Measurements from ENCODE around the gene MX2. TPM values are rescaled to one million over a fixed set of nuclear protein-coding genes. Genes with fewer than 3 reads are reported as not detected.
"Not testable (repeated sequence)": the region's sequence is repeated elsewhere in the genome, so short reads cannot be mapped to it uniquely, and the experiment has no call there.

The MX2 gene, protein sequence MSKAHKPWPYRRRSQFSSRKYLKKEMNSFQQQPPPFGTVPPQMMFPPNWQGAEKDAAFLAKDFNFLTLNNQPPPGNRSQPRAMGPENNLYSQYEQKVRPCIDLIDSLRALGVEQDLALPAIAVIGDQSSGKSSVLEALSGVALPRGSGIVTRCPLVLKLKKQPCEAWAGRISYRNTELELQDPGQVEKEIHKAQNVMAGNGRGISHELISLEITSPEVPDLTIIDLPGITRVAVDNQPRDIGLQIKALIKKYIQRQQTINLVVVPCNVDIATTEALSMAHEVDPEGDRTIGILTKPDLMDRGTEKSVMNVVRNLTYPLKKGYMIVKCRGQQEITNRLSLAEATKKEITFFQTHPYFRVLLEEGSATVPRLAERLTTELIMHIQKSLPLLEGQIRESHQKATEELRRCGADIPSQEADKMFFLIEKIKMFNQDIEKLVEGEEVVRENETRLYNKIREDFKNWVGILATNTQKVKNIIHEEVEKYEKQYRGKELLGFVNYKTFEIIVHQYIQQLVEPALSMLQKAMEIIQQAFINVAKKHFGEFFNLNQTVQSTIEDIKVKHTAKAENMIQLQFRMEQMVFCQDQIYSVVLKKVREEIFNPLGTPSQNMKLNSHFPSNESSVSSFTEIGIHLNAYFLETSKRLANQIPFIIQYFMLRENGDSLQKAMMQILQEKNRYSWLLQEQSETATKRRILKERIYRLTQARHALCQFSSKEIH
- total RNA-seq, result 0.62 TPM

DNA sequence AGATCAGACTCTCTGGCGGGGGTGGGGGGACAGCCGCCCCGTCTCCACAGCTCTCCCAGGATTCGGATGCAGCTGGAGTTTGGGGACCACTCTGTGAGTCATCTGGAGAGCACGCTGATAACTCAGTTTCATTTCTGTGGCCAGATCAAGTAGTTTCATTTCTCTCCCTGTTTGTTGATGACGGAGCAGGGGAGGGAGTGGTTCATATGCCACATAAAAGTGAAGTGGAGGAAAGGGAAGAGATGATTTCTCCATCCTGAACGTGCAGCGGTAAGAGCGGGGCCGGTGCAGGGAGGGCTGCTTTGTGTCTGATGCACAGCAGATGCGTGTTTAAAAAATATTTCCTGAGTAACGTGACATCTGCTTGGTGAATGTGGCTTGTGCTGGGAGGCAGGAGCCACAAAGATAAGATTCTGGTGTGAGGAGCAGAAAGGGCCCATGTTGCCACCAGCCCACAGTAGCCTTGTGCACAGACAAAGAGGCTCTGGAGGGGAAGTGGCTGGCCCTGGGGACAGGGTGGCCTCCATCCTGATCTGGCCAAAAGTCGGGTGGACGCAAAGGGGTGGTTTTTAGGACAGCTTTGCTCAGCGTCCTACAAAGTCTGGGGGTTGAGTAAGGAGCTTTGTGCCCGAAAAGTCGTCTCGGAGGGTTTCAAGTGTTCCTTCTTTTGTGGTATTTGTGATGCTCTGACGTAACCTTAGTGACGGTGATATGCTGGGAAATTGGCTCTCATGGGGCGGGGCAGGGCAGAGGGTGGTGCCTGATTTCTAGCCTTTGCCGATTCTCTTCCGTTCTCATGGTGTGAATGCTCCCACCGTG, at the start of gene MX2:
Gene MX2, plus strand, starts transcription at position 242 of the 819 bp plus-strand sequence. CDS start 14,880 bp downstream, outside the sequence.
- no peak for DNase-seq

DNA sequence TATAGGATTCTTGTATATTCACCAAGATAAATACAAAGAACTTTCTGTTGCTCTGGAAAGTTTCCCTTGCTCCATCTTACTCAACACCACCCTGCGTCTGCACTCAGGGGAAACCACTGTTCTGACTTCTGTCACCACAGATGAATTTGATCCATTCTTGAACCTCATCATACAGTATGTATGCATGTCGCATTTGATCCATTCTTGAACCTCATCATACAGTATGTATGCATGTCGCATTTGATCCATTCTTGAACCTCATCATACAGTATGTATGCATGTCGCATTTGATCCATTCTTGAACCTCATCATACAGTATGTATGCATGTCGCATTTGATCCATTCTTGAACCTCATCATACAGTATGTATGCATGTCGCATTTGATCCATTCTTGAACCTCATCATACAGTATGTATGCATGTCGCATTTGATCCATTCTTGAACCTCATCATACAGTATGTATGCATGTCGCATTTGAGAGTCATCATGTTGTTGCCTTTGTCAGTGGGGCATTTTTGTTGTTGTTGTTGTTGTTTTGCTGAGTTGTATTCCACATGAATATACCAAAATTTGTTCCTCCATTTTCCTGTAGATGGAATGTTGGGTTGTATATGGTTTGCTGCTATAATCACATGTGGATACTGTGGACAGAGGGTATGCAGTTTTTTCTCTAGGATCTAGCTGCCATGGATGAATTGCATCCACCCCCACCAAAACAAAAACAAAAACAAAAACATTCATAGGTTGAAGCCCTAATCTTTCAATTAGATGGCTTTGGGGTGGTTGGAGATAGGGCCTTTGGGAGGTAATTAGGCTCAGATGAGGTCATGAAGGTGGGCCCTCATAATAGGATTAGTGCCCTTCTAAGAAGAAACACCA, 48.3 kb upstream of the MX2 start:
- not testable (repeated sequence) for DNase-seq

DNA sequence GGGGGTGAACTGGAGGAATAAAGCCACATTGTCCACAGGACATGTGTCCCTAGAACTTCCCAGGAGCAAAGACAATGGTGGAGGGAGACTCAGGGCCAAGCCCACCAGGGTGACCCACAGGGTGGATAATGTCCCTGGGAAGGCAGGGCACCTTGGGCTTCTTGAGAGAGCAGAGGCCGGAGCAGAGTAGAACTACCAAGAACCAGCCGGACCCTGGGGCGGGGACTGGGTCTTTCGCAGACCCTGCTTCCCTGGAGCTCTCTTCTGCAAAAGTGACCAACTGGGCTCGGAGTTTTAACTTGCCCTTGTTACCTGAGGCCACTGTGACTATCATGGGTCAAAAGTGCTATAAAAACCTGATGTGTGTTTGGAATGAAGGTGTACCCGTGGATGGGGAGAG, 46.1 kb upstream of the MX2 start:
- DNase-seq, result no peak

DNA sequence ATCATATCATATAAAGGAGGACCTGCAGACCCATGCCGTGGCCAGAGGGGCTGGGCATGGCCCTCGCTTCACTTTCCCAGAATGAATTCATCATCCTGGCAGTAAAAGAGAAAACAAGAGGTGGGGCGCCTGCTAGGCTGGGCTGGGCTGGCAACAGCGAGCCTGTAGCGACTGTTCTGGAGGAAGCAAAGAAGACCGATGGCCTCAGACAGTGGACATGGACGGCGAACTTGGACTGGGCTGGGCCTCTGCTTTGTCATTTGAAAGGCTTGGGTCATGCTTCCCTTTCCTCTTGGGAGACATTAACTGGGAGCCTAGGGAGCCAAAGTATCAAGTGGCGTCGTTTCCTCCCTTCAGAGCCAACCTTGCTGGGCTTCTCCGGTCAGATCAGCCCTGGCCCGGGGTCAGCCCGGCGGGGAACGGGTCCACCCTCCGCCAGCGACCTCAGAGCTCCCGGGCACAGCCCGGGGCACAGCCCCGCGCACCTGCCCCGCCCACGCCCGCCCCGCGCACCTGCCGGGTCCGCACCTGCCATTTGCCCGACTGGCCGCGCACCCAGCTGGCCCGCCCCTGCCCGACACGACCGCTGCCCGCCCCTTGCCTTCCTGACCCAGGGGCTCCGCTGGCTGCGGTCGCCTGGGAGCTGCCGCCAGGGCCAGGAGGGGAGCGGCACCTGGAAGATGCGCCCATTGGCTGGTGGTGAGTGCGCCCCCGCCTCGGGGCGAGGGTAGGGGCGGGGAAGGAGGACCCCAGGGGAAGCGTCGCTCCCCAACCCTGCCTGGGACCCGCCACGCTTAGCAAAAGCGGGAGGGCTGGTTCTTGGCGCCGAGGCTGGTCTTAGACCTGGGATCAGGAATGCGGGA, 45.4 kb upstream of the MX2 start, which contains the start of gene FAM3B:
Gene FAM3B, plus strand, starts transcription at position 602 of the 863 bp plus-strand sequence. Its CDS starts 79 bp downstream, at position 681.
- DNase-seq, result no peak

DNA sequence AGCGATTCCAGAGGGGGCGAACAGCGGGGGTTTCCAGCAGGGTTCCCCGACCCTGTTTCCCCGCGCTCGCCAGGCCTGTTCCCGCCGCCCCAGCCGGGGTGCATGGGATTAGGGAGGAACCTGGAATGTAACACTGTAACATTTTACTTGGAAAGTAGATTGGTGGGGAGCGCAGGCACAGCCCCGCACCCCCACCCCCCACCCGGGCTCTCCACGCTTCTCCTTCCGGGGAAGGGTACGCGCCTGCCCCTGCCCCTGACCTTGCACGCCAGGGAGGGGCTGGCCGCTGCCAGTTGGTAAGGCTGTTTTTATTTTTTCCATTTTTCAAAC, 44.8 kb upstream of the MX2 start:
- no peak for DNase-seq

DNA sequence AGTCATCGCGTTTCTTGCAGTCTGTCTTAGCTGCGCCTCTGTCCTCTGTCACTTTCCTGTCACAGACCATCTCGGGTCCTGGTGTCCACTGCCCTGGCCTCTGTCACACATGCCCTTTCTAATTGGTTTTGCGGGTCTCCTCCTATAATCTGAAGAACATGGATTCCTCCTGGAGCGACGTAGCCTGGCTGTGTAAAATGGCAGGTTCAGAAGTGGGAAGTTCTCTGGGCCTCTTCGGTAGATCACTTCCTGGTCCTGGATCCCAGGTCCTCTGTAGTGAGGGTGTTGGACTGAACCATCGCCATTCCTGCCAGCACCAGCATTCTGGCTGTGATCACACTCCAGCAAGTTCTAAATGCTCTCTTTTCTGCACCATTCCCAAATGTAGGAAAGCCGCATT, 44.4 kb upstream of the MX2 start:
- no peak for DNase-seq

DNA sequence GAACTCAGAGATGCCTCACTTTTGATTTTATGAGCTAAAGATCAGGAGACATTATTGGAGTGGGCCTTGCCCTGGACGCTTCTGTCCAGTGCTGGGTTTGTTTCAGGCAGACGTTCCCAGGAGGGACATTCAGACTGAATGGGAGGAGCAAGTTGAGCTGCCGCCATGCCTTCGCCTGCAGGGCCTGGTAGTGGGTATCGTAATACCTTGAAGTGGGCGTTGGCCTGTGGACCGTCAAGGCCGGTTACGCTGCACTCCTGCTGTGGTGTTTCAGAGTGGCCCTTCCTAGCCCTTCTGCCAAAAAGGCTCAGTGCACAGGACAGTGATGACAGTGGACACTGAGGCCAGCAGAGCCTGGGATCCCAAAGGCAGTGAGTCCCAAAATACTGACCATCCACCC, 43.6 kb upstream of the MX2 start:
- DNase-seq, result no peak

DNA sequence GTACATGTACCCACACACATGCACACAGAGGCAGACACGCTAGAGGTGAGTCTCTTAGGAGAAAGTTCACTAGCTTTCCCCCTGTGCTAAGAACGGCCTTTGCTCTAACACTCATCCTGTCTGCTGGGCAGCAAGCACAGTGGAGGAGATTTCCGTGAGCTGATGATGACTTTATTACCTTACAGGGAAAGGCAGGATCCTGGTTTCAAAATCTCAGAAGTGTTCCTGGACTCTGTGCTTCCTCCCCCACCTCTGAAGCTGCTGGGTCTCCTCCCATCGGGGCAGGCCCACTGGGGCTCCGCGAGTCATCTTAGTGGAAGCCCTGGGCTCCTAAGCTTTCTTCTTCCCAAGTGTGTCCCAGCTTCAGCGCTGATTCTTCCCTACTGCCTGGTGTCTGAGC, 42.6 kb upstream of the MX2 start:
- no peak for DNase-seq

DNA sequence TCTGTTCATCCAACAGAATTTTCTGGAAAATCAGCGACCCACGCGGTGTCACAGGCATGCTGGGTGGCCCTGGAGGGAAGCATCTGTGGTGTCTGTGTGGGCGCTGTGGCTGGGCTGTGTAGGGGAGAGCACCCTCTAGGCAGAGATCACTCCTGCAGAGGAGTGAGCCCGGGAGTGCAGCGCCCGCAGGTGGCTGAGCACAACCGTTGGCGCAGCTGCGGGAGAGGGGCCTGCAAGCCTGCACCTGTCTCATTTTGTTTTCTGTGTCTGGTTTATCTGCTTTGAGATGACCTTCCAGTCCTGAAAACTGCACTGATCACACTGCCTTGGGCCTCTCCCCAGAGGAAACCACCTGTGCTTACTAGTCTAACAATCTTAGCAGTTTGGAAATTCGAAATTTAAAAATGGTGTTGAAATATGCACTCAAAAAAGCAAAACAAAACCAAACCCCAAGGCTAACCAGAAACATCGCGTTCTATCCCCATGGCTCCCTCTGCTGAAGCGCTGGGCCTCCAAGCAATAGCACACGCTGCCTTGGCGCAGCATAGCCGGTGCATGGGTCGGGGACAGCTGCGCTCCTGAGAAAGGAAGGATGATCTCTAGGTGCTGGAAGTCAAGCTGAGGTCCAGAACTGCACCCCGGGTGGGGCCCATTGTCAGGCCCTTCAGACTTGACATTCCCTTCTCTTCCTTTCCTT, 40.5 kb upstream of the MX2 start:
- no peak for DNase-seq

DNA sequence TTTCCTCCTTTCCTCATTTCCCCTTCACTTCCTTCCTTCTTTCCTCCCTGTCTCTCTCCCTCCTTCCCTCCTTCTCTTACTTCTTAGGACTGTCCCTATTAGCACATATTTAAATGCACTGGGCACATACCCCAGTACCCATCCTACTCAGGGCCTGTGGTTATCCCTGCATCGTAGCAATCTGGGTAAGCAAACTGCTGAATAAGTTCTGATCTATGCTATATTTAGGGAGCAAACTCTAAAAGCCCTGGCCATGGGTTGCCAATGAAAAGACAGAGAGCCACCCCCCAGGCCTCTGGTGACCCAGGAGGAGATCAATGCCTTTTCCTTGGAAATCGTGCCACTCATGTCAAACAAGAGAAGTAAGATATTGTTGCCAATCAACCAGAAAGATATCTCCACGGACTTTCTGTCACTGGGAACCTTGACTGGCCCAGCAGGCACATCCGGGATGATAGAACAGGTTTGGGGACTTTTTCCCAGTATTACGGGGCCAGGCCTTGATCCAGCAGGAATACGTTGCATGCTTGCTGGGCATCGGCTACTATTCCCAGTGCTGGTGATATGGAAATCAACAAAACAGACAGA, 39.8 kb upstream of the MX2 start:
- DNase-seq, result no peak

DNA sequence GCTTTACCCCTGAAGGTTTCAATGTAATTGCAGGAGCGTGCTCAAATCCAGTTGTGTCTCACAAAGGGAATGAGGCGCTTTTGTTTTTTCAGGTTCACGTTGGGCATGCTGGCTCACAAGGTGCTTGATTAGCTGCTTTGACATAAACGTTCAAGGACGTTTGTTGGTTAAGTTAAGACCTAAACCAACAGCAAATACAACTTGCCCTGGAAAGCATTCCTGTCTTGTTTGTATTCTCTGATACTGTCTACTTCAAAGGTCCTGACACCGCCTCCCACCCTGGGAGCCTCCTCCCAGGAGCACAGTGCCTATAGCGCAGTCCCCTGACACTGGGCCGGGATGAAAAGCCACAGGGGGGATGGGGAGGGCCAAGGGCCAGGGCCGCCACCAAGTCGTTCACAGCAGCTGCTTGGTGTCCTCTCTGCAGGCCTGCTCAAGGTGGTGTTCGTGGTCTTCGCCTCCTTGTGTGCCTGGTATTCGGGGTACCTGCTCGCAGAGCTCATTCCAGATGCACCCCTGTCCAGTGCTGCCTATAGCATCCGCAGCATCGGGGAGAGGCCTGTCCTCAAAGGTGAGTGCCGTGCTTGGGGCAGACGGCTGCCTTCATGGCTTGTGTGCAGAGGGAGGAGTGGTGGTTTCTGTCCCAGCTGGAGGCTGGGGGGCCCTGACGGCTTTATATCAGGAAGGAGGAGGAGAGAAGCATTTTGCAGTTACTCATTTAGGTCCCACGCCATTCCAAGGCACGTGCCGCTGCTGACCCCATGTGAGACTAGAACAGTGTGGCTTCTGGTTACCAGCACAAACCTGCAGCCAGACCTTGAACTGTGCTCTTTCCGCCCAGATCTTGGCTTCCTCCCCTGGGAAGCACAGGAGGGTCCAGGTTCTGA, 39.1 kb upstream of the MX2 start:
- no peak for DNase-seq

DNA sequence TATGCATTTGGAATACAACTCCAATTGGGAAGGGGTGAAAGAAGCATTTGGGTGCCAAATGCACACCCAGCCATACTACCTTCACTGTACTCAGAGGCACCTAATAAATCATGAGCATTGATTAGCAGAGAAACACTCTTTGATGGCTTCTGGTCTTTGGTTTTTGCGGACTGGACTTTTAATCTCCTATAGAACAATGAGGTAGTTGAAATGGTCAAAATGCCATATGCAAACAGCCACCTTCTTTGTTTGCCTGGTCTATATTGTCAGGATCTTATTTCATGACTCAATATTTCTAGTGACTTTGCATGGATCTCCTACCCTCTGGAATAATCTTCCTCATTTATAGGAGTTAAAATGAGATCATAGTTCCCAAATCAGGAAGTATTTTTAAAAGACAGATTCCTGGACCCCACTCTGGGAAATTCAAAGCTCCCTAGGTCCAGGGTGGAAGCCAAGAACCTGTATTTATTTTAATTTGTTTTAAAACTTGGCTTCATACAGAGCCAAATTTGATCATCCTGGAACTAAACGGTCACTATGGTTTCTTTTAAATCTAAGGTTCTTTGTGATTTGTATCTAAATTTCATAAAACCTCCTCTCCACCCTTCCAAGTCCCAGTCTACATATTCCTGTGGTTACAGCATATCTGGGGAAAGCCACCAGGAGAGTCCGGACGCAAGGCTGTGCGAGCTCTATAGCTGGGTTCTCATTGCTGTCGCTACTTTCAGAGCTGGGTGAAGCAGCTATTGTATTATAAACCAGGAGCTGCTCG, 36.5 kb upstream of the MX2 start:
- no peak for DNase-seq

DNA sequence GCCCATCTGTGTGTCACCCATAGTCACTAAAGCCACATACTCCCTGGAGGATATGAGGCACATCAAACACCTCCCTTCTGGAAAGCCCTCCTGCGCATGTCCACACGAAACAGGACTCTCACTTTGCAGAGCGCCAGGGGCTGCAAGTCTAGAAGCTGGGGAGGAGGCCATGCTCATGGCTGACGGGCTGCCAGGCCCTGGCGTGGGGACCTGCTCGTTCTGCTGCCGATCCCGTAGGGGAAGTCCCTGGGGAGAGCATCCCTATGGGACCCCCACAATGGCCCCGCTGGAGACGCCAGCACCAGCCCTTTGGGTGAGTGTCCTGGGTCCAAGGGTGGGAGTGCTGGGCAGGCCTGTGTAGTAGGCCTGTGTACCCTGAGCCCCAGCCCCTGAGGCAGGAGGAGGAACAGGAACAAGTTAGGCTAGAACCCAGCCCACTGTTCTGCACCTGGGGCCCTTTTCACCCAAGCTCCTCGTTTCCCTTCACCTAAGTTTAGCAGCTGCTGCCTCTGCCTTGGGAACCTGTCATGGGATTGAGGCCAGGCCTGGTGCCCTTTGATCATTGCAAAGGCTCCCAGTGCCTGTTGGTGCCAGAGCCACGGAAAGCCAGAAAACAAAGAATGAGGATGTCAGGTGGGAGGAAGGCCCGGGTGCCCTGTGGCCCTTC, 35.3 kb upstream of the MX2 start:
- DNase-seq, result no peak

DNA sequence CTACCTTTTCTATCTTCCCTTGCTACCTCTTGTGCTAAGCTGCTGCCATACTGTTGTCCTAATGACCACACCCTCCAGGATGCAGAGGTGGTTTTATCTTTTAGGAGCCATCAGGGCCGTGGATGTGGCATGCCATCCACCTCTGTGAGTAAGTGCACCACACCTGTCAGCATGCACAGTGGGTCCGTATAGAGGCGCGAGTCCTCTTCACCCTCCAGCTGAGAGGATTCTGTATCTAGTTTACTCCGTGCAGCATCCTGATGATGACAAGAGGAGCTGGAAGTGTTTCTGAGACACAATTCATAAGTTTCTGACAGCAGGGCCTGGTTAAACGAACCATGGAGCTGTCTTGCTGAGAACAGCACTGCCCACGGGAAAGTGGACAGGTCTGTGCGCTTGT, 34.1 kb upstream of the MX2 start:
- no peak for DNase-seq

DNA sequence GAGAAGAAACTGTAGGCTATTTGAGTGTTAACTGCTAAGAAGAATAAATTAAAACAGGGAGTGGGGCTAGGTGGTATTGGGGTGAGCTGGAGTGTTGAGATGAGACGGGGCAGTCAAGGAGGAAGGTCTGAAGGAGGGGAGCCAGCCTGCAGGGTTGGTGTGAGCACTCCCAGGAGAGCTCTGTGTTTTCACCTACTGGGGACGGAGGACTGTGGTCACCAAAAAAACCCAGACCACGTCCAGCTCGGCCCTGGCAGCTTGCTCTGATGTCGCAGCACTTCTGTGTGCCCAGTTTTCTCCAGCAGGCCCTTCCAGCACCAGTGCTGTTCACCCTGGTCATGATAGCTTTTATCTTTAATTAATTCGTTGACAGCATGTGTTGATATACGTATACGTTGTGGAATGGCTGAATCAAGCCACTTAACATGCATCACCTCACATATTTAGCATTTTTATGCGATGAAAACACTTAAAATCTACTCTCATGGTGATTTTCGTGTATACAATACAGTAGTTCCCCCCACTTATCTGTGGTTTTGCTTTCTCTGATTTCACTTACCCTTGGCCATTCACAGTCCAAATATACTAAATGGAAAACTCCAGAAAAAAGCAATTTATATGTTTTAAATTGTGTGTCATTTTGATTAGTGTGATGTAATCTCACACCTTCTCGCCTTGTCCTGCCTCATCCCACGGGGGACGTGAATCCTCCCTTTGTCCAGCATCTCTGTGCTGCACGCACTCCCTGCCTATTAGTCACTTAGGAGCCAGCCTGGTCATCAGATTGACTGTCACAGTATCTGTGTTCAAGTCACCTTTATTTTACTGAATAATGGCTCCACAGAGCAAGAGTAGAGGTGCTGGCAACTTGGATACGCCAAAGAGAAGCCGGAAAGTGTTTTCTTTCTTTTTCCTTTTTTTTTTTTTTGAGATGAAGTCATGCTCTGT, 32.9 kb upstream of the MX2 start:
- DNase-seq, result no peak

DNA sequence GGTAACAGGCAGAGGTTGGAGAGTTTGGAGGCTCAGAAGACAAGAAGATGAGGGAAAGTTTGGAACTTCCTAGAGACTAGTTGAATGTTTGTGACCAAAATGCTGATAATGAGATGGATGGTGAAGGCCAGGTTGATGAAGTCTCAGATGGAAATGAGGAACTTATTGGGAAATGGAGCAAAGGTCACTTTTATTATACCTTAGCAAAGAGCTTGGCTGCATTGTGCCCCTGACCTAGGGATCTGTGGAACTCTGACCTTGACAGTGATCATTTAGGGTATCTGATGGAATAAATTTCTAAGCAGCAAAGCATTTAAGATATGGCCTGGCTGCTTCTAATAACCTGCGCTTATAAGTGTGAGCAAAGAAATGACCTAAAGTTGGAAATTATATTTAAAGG, 28.1 kb upstream of the MX2 start:
- DNase-seq, result no peak

Data from occipital lobe (tissue), 2 donors.